GM23338 (cell line): Measurements from ENCODE around the gene GRK4. TPM values are rescaled to one million over a fixed set of nuclear protein-coding genes. Genes with fewer than 3 reads are reported as not detected.
A peak's percentile ranks its signal among the peaks of the same experiment; 100 is the strongest.

Experiments used
- ATAC-seq: fragments of 200-7000 bp; cut with Tn5 transposase; 3 replicates; pipeline ENCODE4 v1.9.1; 2020
- DNase-seq: peaks from one replicate; pipeline ENCODE4 v3.0.0-alpha.2; 2015; ENCODE audit warnings: low spot score
- H2AFZ ChIP-seq: fragments of 200-600 bp; sonication (generic); 2 replicates; pipeline ENCODE4 v1.8.0; 2016; ENCODE audit warnings: antibody characterized with exemption, mild to moderate bottlenecking, moderate library complexity
- H3F3A ChIP-seq: fragments of 200-600 bp; sonication (generic); replicated peaks from 2 replicates; pipeline ENCODE4 v1.8.0; 2017; ENCODE audit warnings: antibody characterized with exemption, mixed run types, low read depth
- H3K27ac ChIP-seq: fragments of 200-600 bp; sonication (generic); 2 replicates; pipeline ENCODE4 v1.6.1; 2016; ENCODE audit warnings: low read depth
- H3K27me3 ChIP-seq: fragments of 200-600 bp; sonication (generic); 2 replicates; pipeline ENCODE4 v1.8.0; 2016; ENCODE audit warnings: mild to moderate bottlenecking, mixed run types, moderate library complexity; ENCODE audit not compliant: insufficient read depth
- H3K36me3 ChIP-seq: fragments of 200-600 bp; sonication (generic); 2 replicates; pipeline ENCODE4 v1.8.0; 2016; ENCODE audit warnings: mild to moderate bottlenecking; ENCODE audit not compliant: insufficient read depth
- H3K4me1 ChIP-seq: fragments of 200-600 bp; sonication (generic); 2 replicates; pipeline ENCODE4 v1.8.0; 2016; ENCODE audit warnings: mild to moderate bottlenecking, moderate library complexity; ENCODE audit not compliant: insufficient read depth
- H3K4me2 ChIP-seq: fragments of 200-600 bp; sonication (generic); 2 replicates; pipeline ENCODE4 v1.7.1; 2017; ENCODE audit warnings: mixed run types
- H3K4me3 ChIP-seq: fragments of 200-600 bp; sonication (generic); 2 replicates; pipeline ENCODE4 v1.6.1; 2016; ENCODE audit warnings: mixed run types
- H3K79me2 ChIP-seq: fragments of 200-600 bp; sonication (generic); replicated peaks from 2 replicates; pipeline ENCODE4 v1.8.0; 2017; ENCODE audit warnings: mild to moderate bottlenecking; ENCODE audit not compliant: insufficient read depth
- H3K9me2 ChIP-seq: fragments of 200-600 bp; sonication (generic); 2 replicates; pipeline ENCODE4 v1.8.0; 2017; ENCODE audit not compliant: insufficient read depth
- H4K20me1 ChIP-seq: fragments of 200-600 bp; sonication (generic); replicated peaks from 2 replicates; pipeline ENCODE4 v1.8.0; 2017; ENCODE audit warnings: mild to moderate bottlenecking; ENCODE audit not compliant: insufficient read depth
- H3K27ac Mint-ChIP-seq: 2 replicates; pipeline ENCODE4 v1.8.0; 2020; ENCODE audit warnings: inconsistent platforms, mild to moderate bottlenecking, moderate library complexity, mixed read lengths
- H3K27me3 Mint-ChIP-seq: 3 replicates; pipeline ENCODE4 v1.8.0; 2022; ENCODE audit warnings: low read depth, mild to moderate bottlenecking, moderate library complexity, mixed read lengths, inconsistent platforms; ENCODE audit not compliant: insufficient read depth, poor library complexity
- H3K36me3 Mint-ChIP-seq: 3 replicates; pipeline ENCODE4 v1.8.0; 2021; ENCODE audit warnings: low read depth, mild to moderate bottlenecking, inconsistent platforms, moderate library complexity, mixed read lengths
- H3K4me1 Mint-ChIP-seq: 3 replicates; pipeline ENCODE4 v1.8.0; 2020; ENCODE audit warnings: mild to moderate bottlenecking, inconsistent platforms, mixed read lengths
- H3K4me3 Mint-ChIP-seq: 3 replicates; pipeline ENCODE4 v1.8.0; 2021; ENCODE audit warnings: moderate library complexity, mild to moderate bottlenecking, inconsistent platforms, mixed read lengths
- H3K9me3 Mint-ChIP-seq: 3 replicates; pipeline ENCODE4 v1.8.0; 2020; ENCODE audit warnings: moderate library complexity, mild to moderate bottlenecking, inconsistent platforms, mixed read lengths
- CREB1 ChIP-seq: fragments of 250-450 bp; sonication (Bioruptor Pico); IDR thresholded peaks from 2 replicates; pipeline ENCODE4 v1.5.0; 2020; ENCODE audit warnings: low read depth, mild to moderate bottlenecking, moderate library complexity
- CTCF ChIP-seq, 2 experiments: fragments of 200-600 bp in 1 of 2; sonication (generic) in 1 of 2; conservative IDR thresholded peaks; 2 replicates each; pipeline versions ENCODE4 v1.5.1 to v1.6.1; 2016 to 2017; ENCODE audit warnings: antibody characterized with exemption in 2 of 2, low read depth in 2 of 2, mild to moderate bottlenecking in 2 of 2, moderate library complexity in 1 of 2
- ETS1 ChIP-seq: IDR thresholded peaks from 2 replicates; pipeline ENCODE4 v1.6.1; 2016; ENCODE audit warnings: antibody characterized with exemption
- EZH2 ChIP-seq: fragments of 200-600 bp; sonication (generic); IDR thresholded peaks from one replicate; pipeline ENCODE4 v1.8.0; 2017; ENCODE audit warnings: antibody characterized with exemption, mild to moderate bottlenecking, low read depth; ENCODE audit not compliant: unreplicated experiment
- EZH2phosphoT487 ChIP-seq: fragments of 200-600 bp; sonication (generic); IDR thresholded peaks from one replicate; pipeline ENCODE4 v1.8.1; 2018; ENCODE audit warnings: antibody characterized with exemption; ENCODE audit not compliant: unreplicated experiment
- JUNB ChIP-seq: IDR thresholded peaks from one replicate; pipeline ENCODE4 v1.6.1; 2016; ENCODE audit warnings: antibody characterized with exemption; ENCODE audit not compliant: unreplicated experiment
- NANOG ChIP-seq: IDR thresholded peaks from 2 replicates; pipeline ENCODE4 v1.6.1; 2016; ENCODE audit warnings: antibody characterized with exemption, borderline replicate concordance
- POLR2AphosphoS5 ChIP-seq: IDR thresholded peaks from 2 replicates; pipeline ENCODE4 v1.6.1; 2016; ENCODE audit warnings: antibody characterized with exemption, low read depth
- STAT1 ChIP-seq: IDR thresholded peaks from one replicate; pipeline ENCODE4 v1.6.1; 2016; ENCODE audit warnings: antibody characterized with exemption; ENCODE audit not compliant: unreplicated experiment
- ZNF331 ChIP-seq: fragments of 250-450 bp; sonication (Bioruptor Pico); IDR thresholded peaks from 2 replicates; pipeline ENCODE4 v1.5.0; 2020; ENCODE audit warnings: low read depth, mild to moderate bottlenecking, moderate library complexity
- polyA plus RNA-seq: library from polyadenylated mRNA; unstranded; fragments of >200 nt; fragmentation: Nextera tagmentation; extraction: Ambion mirVana; gene quantifications from 2 replicates; pipeline ENCODE4 v1.2.1, GENCODE V29; 2016
- total RNA-seq: library from RNA; depleted of rRNA; stranded (reverse); fragments of >200 nt; shearing (Covaris generic); gene quantifications from 2 replicates; pipeline ENCODE4 v1.2.3, GENCODE V29; 2014

The GRK4 gene
- total and polyA plus RNA-seq, 2 experiments from 2014 or later, result 1.3 to 1.4 TPM

GRCh38 chr4:2929469-2929868 is 33.9 kb upstream of the GRK4 start (continued):
- TF ChIP-seq EZH2phosphoT487 (no peak), ZNF331 (no peak), POLR2AphosphoS5 (no peak), NANOG (no peak), CTCF (conservative IDR thresholded peaks at IDR 0.05; ENCODE audit: low read depth in 2 of 2) (no peak), JUNB (no peak), CREB1 (CRISPR knock-in tag) (no peak), STAT1 (no peak)

GRCh38 chr4:2930135-2930757 is 33.1 kb upstream of the GRK4 start:
- Histone ChIP-seq H3K4me2 (no peak overlapping the region), H3K79me2 (no peaks in the 10 kb centered on the region), H3K9me2 (no peaks in the 10 kb centered on the region), H2AFZ (no peak overlapping the region), H3F3A (0 out of 2 replicates have a peak, but pooled peaks cover 6% of the 10 kb centered on the region), H3K27ac (0 out of 2 replicates have a peak overlapping the region, but pooled peaks have one; percentile 45), H3K4me3 (no peak overlapping the region), H3K27me3 (no peaks in the 10 kb centered on the region), H4K20me1 (peaks cover 6% of the 10 kb centered on the region; the same call in 1 of the 2 replicates), H3K4me1 (no peaks in the 10 kb centered on the region), H3K36me3 (no peaks in the 10 kb centered on the region)
- Mint-ChIP-seq H3K4me1 (peaks cover 5% of the 10 kb centered on the region), H3K36me3 (peaks cover 52% of the 10 kb centered on the region), H3K27me3 (peaks cover 20% of the 10 kb centered on the region), H3K4me3 (no peak overlapping the region), H3K27ac (no peak overlapping the region), H3K9me3 (no peaks in the 10 kb centered on the region)
- ATAC-seq (no peak), DNase-seq (no peak)
- no peak for TF ChIP-seq CREB1 (CRISPR knock-in tag)
- TF ChIP-seq EZH2, result no peak

GRCh38 chr4:2930758-2931511 is 32.4 kb upstream of the GRK4 start:
- DNase-seq (no peak), ATAC-seq (peak; percentile 27)
- no peak for TF ChIP-seq ETS1
- TF ChIP-seq ZNF331, result no peak
- peak in 1 of 2 experiments; percentile 26; a peak in 3 of 4 replicates for TF ChIP-seq CTCF (conservative IDR thresholded peaks at IDR 0.05; ENCODE audit: low read depth in 2 of 2)
- no peak for TF ChIP-seq STAT1
- no peak; the same call in 1 of the 2 replicates for TF ChIP-seq POLR2AphosphoS5
- no peak for TF ChIP-seq EZH2phosphoT487
- no peak for TF ChIP-seq EZH2
- no peaks in the 10 kb centered on the region for H3K36me3 ChIP-seq
- peaks cover 55% of the 10 kb centered on the region for H3K36me3 Mint-ChIP-seq
- H4K20me1 ChIP-seq, result peaks cover 8% of the 10 kb centered on the region; the same call in 1 of the 2 replicates
- peaks cover 4% of the 10 kb centered on the region; the same call in 1 of the 2 replicates for H3K4me1 ChIP-seq
- H3K27me3 Mint-ChIP-seq, result peaks cover 22% of the 10 kb centered on the region
- H3F3A ChIP-seq, result peaks cover 10% of the 10 kb centered on the region; the same call in 1 of the 2 replicates
- H3K9me3 Mint-ChIP-seq, result no peaks in the 10 kb centered on the region
- H3K4me3 ChIP-seq, result no peak overlapping the region
- no peak overlapping the region for H3K4me3 Mint-ChIP-seq
- peaks cover 6% of the 10 kb centered on the region for H3K79me2 ChIP-seq
- peaks cover 10% of the 10 kb centered on the region for H3K4me1 Mint-ChIP-seq
- H3K4me2 ChIP-seq, result no peak overlapping the region
- no peaks in the 10 kb centered on the region for H3K27me3 ChIP-seq
- no peaks in the 10 kb centered on the region for H3K9me2 ChIP-seq
- H3K27ac Mint-ChIP-seq, result no peak overlapping the region
- no peak overlapping the region for H2AFZ ChIP-seq
- H3K27ac ChIP-seq, result 0 out of 2 replicates have a peak overlapping the region, but pooled peaks have one; percentile 45
